ENCODE data around the gene INSIG1. TPM values are rescaled to one million over a fixed set of nuclear protein-coding genes. Genes with fewer than 3 reads are reported as not detected.

The INSIG1 gene
- total RNA-seq, 1 donor = 79.6 TPM

GRCh38 chr7:155255071-155255470 is 42.6 kb upstream of the INSIG1 start:
- H3K4me3 ChIP-seq (ENCODE audit: low read depth, low read length) = no peak overlapping the region
- no peak for TF ChIP-seq CTCF (IDR thresholded peaks at IDR 0.05; ENCODE audit: insufficient read depth, low read length)
- DNase-seq (ENCODE audit: low read depth) = no peak

- H3K4me3 ChIP-seq (ENCODE audit: low read depth, low read length) = no peak overlapping the region
- TF ChIP-seq CTCF (IDR thresholded peaks at IDR 0.05; ENCODE audit: insufficient read depth, low read length) = no peak
- DNase-seq (ENCODE audit: low read depth) = no peak
Measured at GRCh38 chr7:155255621-155256020, 42.1 kb upstream of the INSIG1 start.

GRCh38 chr7:155256081-155256760 is 41.5 kb upstream of the INSIG1 start:
- no peak overlapping the region for H3K4me3 ChIP-seq (ENCODE audit: low read depth, low read length)
- no peak for TF ChIP-seq CTCF (IDR thresholded peaks at IDR 0.05; ENCODE audit: insufficient read depth, low read length)
- DNase-seq (ENCODE audit: low read depth) = no peak

- TF ChIP-seq CTCF (IDR thresholded peaks at IDR 0.05; ENCODE audit: insufficient read depth, low read length) = no peak
- no peak overlapping the region for H3K4me3 ChIP-seq (ENCODE audit: low read depth, low read length)
Measured at GRCh38 chr7:155256761-155257481, 40.8 kb upstream of the INSIG1 start.

GRCh38 chr7:155257482-155258225 is 40.0 kb upstream of the INSIG1 start:
- DNase-seq (ENCODE audit: low read depth) = peak; percentile 95
- peak overlapping the region; percentile 32 for H3K4me3 ChIP-seq (ENCODE audit: low read depth, low read length)
- no peak for TF ChIP-seq CTCF (IDR thresholded peaks at IDR 0.05; ENCODE audit: insufficient read depth, low read length)

More at GRCh38 chr7:155256761-155257481, 40.8 kb upstream of the INSIG1 start:
- peak; percentile 27 for DNase-seq (ENCODE audit: low read depth)

- DNase-seq (ENCODE audit: low read depth) = peak; percentile 92
- TF ChIP-seq CTCF (IDR thresholded peaks at IDR 0.05; ENCODE audit: insufficient read depth, low read length) = no peak
- H3K4me3 ChIP-seq (ENCODE audit: low read depth, low read length) = no peak overlapping the region
Measured at GRCh38 chr7:155258226-155258560, 39.5 kb upstream of the INSIG1 start.
